ENCODE results near the gene NUDT14. TPM values are rescaled to one million over a fixed set of nuclear protein-coding genes. Genes with fewer than 3 reads are reported as not detected.

NUDT14 gene
- total RNA-seq, 2 donors from 2014 or later = 17.1 to 18.9 TPM

- peaks cover 40% of the 10 kb centered on the region for H3K36me3 ChIP-seq
- no peak overlapping the region for H3K4me3 ChIP-seq
- no peaks in the 10 kb centered on the region for H3K9me3 ChIP-seq
- peaks cover 0 to 6% of the 10 kb centered on the region in 2 donors for H3K4me1 ChIP-seq
- no peak for TF ChIP-seq CTCF (IDR thresholded peaks at IDR 0.05)
- no peak for DNase-seq (ENCODE audit: low spot score)
- no peak overlapping the region for H3K27ac ChIP-seq
- H3K27me3 ChIP-seq = no peaks in the 10 kb centered on the region
Measured at GRCh38 chr14:105146976-105147635, 34.0 kb downstream of the NUDT14 start.

GRCh38 chr14:105146181-105146975 is 34.7 kb downstream of the NUDT14 start:
- no peak for DNase-seq (ENCODE audit: low spot score)
- no peak overlapping the region for H3K4me3 ChIP-seq
- H3K4me1 ChIP-seq = no peaks in the 10 kb centered on the region
- H3K27ac ChIP-seq = no peak overlapping the region
- peaks cover 47% of the 10 kb centered on the region for H3K36me3 ChIP-seq
- no peaks in the 10 kb centered on the region for H3K27me3 ChIP-seq
- H3K9me3 ChIP-seq = no peaks in the 10 kb centered on the region
- no peak for TF ChIP-seq CTCF (IDR thresholded peaks at IDR 0.05)

GRCh38 chr14:105145381-105146180 is 35.5 kb downstream of the NUDT14 start:
- H3K4me1 ChIP-seq = no peaks in the 10 kb centered on the region
- no peak overlapping the region for H3K4me3 ChIP-seq
- no peak overlapping the region for H3K27ac ChIP-seq
- no peaks in the 10 kb centered on the region for H3K27me3 ChIP-seq
- no peak for TF ChIP-seq CTCF (IDR thresholded peaks at IDR 0.05)
- peaks cover 0 to 2% of the 10 kb centered on the region in 2 donors for H3K9me3 ChIP-seq
- DNase-seq (ENCODE audit: low spot score) = no peak
- peaks cover 42% of the 10 kb centered on the region for H3K36me3 ChIP-seq

GRCh38 chr14:105144666-105145380 is 36.3 kb downstream of the NUDT14 start:
- Histone ChIP-seq H3K4me1 (no peaks in the 10 kb centered on the region), H3K9me3 (peaks cover 0 to 9% of the 10 kb centered on the region in 2 donors), H3K27me3 (no peaks in the 10 kb centered on the region), H3K4me3 (no peak overlapping the region), H3K27ac (no peak overlapping the region), H3K36me3 (peaks cover 37% of the 10 kb centered on the region)
- TF ChIP-seq CTCF (IDR thresholded peaks at IDR 0.05) = no peak
- DNase-seq (ENCODE audit: low spot score) = no peak

GRCh38 chr14:105144026-105144665 is 37.0 kb downstream of the NUDT14 start:
- no peak for DNase-seq (ENCODE audit: low spot score)
- Histone ChIP-seq H3K27ac (no peak overlapping the region), H3K4me1 (no peaks in the 10 kb centered on the region), H3K27me3 (no peaks in the 10 kb centered on the region), H3K4me3 (no peak overlapping the region), H3K9me3 (peaks cover 0 to 16% of the 10 kb centered on the region in 2 donors), H3K36me3 (peaks cover 37% of the 10 kb centered on the region)
- TF ChIP-seq CTCF (IDR thresholded peaks at IDR 0.05) = no peak

Measured in right atrium auricular region (tissue), 2 donors.